ENCODE data around the gene ZNF780A.
"Not testable (repeated sequence)": the region's sequence is repeated elsewhere in the genome, so short reads cannot be mapped to it uniquely, and the experiment has no call there.

Gene ZNF780A

DNA sequence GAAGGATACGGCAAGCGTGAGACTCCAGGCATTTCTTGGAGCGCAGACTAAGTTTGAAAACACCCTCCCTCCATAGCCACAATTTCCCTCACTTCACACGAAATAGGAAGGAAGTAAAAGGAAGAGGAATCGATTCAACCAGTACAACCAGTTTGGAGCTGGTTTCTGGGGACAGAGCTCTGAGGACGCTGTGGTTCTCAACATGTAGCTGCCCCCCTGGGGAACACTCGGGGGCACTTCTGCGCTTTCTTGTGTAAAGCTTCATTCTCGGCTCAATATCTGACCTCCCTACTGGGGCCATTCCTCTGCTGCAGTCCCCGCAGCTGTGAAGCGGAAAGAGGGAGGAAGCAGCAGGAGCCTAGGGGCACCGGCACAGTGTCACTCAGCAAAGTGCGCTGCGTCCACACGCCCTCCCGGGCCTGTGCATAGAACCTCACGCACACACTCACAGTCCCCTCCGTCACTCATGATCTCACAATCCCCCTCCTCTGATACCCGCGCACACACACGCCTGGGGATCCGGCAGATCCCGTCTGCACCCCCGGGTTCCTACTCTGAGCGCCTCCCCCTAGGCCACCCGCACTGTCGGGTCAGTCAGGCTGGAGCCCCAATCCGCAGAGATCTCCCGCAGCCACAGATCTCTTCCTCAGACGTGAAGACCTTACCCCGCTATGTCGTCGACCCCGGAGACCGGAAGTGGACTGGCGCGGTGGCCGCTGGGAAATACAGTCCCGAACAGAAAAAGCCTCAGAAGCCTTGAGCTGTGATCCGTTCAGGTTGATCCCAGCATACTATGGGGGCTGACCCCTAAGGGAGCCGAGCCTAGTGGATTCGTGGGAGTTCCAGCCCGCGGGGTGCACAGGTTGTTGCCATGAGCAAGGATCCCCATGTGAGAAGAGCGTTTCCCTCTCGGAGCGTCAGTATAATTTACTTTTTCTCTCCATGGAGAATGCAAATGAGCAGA lies at the start of gene ZNF780A:
Gene ZNF780A (minus strand): TSS at position 703 of the 964 bp plus-strand sequence. CDS start 6,190 bp downstream, outside the sequence.
- peak; percentile 29 to 47 for DNase-seq (ENCODE audit: low spot score in 2 of 2)
- H3K9me3 Mint-ChIP-seq: peaks cover 3% of the 10 kb centered on the region

DNA sequence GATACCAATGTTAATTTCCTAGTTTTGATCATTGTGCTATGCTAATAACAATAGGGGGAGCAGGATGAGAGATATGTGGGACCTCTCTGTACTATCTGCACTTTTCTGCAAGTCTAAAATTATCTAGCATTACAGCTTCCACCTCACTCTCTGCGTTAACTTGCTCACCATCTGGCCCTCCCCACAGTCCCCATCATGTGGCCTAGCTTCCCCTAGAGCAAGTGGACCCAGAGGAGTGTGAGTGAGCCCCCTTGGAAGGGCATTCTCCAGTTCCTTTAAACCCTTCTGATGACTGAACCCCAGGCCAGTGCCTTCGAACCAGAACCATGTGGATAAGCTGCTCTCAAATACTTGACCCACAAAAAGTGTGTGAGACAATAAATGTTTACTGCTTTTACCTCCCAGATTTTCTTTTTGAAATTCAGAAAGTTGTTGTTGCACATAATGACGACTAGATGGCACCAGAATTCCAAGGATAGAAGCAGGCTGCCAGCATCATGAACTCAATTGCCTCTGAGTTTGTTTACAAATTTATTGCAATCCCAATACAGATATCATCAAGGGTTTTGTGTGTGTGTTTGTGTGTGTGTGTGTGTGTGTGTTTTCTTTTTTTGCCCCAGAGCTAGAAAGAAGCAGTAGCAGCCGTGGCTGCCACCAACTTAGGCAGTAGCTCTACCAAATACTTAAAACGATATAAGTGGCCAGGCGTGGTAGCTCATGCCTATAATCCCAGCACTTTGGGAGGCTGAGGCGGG lies 49.0 kb upstream of the ZNF780A start:
- H3K27me3 Mint-ChIP-seq: peaks cover 3% of the 10 kb centered on the region
- H3K4me3 Mint-ChIP-seq: no peak overlapping the region
- peaks cover 11% of the 10 kb centered on the region for H3K4me1 Mint-ChIP-seq
- no peaks in the 10 kb centered on the region for H3K36me3 Mint-ChIP-seq
- H3K9me3 Mint-ChIP-seq: no peaks in the 10 kb centered on the region
- ATAC-seq (ENCODE audit: low read depth) (peak; percentile 35), DNase-seq (ENCODE audit: low spot score in 2 of 2) (peak in 1 of 2 donors; percentile 39)
- no peak overlapping the region for H3K27ac Mint-ChIP-seq

More for the DNA sequence above, at the start of gene ZNF780A:
- H3K27me3 Mint-ChIP-seq: peaks cover 2% of the 10 kb centered on the region
- peak; percentile 79 for ATAC-seq (ENCODE audit: low read depth)
- peaks cover 27% of the 10 kb centered on the region for H3K4me1 Mint-ChIP-seq
- peak within 1 kb of the TSS; percentile 94 for H3K27ac Mint-ChIP-seq
- H3K36me3 Mint-ChIP-seq: peaks cover 15% of the 10 kb centered on the region
- peak within 1 kb of the TSS; percentile 98 for H3K4me3 Mint-ChIP-seq

DNA sequence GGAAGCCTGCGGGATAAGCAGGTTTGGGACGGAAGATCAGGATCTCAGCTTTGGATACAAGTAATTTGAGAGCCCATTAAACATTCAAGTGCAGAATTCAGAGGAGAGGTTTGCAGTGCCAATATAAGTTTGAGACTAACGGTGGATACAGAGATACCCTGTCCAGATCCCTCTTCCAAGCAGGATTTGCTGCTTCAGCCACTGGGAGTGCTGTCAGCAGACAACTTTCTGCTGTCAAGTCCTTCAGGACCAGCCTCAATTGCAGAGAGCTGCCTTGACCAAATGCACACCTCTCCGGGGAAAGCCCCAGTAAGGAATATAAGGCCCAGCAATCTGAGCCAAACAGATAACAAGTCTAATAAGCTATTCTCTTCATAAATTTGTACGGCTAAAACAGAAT lies 46.1 kb upstream of the ZNF780A start:
- DNase-seq (ENCODE audit: low spot score in 2 of 2) (no peak), ATAC-seq (ENCODE audit: low read depth) (no peak)
- no peaks in the 10 kb centered on the region for H3K9me3 Mint-ChIP-seq
- no peak overlapping the region for H3K27ac Mint-ChIP-seq
- H3K4me3 Mint-ChIP-seq: no peak overlapping the region
- peaks cover 5% of the 10 kb centered on the region for H3K27me3 Mint-ChIP-seq
- no peaks in the 10 kb centered on the region for H3K36me3 Mint-ChIP-seq
- peaks cover 4% of the 10 kb centered on the region for H3K4me1 Mint-ChIP-seq

DNA sequence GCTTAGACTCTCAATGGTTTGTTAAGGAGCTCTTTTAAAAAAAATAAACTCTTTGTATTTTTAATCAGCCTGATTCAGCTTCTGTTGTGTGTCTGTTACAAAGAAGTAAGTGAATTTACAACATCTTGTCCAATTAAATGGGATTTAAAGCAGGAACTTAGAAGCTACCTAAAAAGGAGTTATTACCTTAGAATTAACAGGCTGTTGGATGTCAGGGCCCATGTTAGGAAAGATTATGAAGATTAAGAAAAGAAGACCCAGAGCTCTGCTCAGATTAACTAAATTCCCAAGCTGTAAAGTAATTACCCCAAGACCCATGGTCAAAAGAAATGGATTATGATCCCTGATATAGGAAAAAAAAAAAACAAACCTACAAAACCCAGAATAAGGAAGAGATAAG lies 44.1 kb upstream of the ZNF780A start:
- Mint-ChIP-seq H3K4me1 (peaks cover 3% of the 10 kb centered on the region), H3K27me3 (peaks cover 5% of the 10 kb centered on the region)

DNA sequence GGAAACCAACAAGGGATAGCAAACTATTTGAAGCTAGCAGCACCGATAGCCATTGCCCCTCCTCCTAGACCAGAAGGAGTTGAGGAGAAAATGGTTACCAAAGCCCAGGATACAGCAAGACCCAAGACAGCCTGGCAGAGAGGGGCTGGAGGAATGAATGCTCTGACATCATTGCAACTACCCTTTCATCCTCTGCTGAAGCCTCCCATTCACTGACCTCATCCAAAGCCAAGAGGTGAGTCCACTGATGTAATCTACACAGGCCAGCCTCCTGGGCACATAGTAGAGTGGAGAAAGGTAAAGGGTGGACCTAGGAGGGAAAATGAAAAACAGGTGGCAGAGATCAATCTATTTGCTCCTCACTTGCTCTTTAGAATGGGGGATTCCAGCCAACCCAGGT lies 42.7 kb upstream of the ZNF780A start:
- no peak overlapping the region for H3K27ac Mint-ChIP-seq
- H3K36me3 Mint-ChIP-seq: no peaks in the 10 kb centered on the region
- peaks cover 3% of the 10 kb centered on the region for H3K9me3 Mint-ChIP-seq
- H3K4me3 Mint-ChIP-seq: no peak overlapping the region
- ATAC-seq (ENCODE audit: low read depth) (no peak), DNase-seq (ENCODE audit: low spot score in 2 of 2) (no peak)
- peaks cover 7% of the 10 kb centered on the region for H3K27me3 Mint-ChIP-seq
- H3K4me1 Mint-ChIP-seq: no peaks in the 10 kb centered on the region

More for the DNA sequence above, 44.1 kb upstream of the ZNF780A start:
- no peak overlapping the region for H3K27ac Mint-ChIP-seq
- no peak overlapping the region for H3K4me3 Mint-ChIP-seq
- H3K9me3 Mint-ChIP-seq: no peaks in the 10 kb centered on the region
- no peak for DNase-seq (ENCODE audit: low spot score in 2 of 2)
- no peaks in the 10 kb centered on the region for H3K36me3 Mint-ChIP-seq
- ATAC-seq (ENCODE audit: low read depth): no peak

DNA sequence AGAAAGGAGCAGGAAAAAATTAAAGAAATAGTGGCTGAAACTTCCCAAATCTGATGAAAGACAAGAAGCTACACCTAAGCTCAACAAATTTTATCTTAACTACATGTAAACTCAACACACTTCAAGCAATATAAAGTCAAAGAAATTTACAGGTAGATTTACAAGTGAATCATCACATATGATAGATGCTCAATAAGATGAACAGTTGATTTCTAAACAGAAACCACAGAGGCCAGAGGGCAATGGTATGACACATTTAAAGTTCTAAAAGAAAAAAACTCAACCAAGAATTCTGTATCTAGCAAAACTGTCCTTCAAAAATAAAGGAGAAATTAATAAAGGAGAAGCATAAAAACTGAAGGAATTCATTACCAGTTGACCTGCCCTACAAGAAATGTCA lies 39.3 kb upstream of the ZNF780A start:
- H3K4me3 Mint-ChIP-seq: no peak overlapping the region
- no peak overlapping the region for H3K27ac Mint-ChIP-seq
- no peaks in the 10 kb centered on the region for H3K36me3 Mint-ChIP-seq
- peaks cover 3% of the 10 kb centered on the region for H3K9me3 Mint-ChIP-seq
- ATAC-seq (ENCODE audit: low read depth) (no peak), DNase-seq (ENCODE audit: low spot score in 2 of 2) (no peak)
- peaks cover 12% of the 10 kb centered on the region for H3K27me3 Mint-ChIP-seq
- no peaks in the 10 kb centered on the region for H3K4me1 Mint-ChIP-seq

DNA sequence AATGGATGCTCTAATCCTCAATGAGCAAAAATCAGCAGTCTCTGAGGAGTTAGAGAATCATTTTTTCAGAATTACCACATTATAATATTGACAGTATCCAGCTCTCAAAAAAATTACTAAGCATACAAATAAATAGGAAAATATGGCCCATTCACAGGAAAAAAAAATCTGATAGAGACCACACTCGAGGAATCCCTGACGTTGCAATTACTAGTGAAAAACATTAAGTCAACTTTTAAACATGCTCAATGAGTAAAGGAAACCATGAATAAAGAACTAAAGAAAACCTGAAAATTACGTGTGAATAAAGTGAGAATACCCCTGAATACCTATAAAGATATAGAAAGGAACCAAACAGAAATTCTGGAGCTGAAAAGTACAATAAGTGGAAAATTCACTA lies 38.7 kb upstream of the ZNF780A start:
- H3K4me3 Mint-ChIP-seq: no peak overlapping the region
- DNase-seq (ENCODE audit: low spot score in 2 of 2): no peak
- no peaks in the 10 kb centered on the region for H3K4me1 Mint-ChIP-seq
- peaks cover 16% of the 10 kb centered on the region for H3K27me3 Mint-ChIP-seq
- peaks cover 3% of the 10 kb centered on the region for H3K9me3 Mint-ChIP-seq
- H3K36me3 Mint-ChIP-seq: no peaks in the 10 kb centered on the region
- no peak overlapping the region for H3K27ac Mint-ChIP-seq
- no peak for ATAC-seq (ENCODE audit: low read depth)

DNA sequence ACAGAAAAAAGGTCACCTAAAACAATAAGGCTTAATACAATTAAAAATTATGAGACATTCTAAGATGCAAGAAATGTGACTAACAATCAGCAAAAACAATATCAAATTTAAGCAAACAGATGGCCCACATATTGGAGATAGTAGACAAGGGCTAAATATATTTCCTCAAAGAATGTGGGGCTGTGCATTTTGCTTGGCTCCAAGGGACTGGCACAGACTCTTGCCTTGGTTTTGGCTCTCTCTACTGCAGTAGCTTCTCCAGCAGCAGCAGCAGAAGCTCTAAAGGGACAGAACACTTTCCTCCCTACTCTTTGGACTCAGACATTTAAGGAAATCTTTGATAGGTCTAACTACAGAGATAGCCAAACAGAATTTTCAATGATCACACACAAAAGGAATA lies 38.2 kb upstream of the ZNF780A start:
- Mint-ChIP-seq H3K27me3 (peaks cover 16% of the 10 kb centered on the region), H3K4me3 (no peak overlapping the region), H3K9me3 (peaks cover 3% of the 10 kb centered on the region), H3K27ac (no peak overlapping the region), H3K36me3 (no peaks in the 10 kb centered on the region), H3K4me1 (no peaks in the 10 kb centered on the region)
- ATAC-seq (ENCODE audit: low read depth) (no peak), DNase-seq (ENCODE audit: low spot score in 2 of 2) (no peak)

DNA sequence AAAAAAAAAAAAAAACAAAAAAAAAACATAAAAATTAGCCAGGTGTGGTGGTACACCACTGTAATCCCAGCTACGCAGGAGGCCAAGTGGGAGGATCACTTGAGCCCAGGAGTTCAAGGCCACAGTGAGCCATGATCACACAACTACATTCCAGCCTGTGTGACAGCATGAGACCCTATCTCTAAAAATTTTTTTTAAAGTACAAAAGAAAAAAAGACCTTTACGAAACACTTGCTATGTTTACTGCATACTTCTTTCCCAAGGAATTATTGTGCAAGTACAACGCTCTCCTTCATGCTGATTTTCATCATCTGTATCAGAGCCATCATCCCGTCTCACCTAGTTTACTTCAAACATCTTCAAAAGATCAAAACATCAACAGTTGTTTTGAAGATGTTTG lies 28.6 kb upstream of the ZNF780A start:
- Mint-ChIP-seq H3K9me3 (peaks cover 2% of the 10 kb centered on the region), H3K27ac (no peak overlapping the region), H3K4me1 (no peaks in the 10 kb centered on the region), H3K27me3 (peaks cover 13% of the 10 kb centered on the region), H3K4me3 (no peak overlapping the region), H3K36me3 (peaks cover 2% of the 10 kb centered on the region)
- ATAC-seq (ENCODE audit: low read depth) (no peak), DNase-seq (ENCODE audit: low spot score in 2 of 2) (no peak)

DNA sequence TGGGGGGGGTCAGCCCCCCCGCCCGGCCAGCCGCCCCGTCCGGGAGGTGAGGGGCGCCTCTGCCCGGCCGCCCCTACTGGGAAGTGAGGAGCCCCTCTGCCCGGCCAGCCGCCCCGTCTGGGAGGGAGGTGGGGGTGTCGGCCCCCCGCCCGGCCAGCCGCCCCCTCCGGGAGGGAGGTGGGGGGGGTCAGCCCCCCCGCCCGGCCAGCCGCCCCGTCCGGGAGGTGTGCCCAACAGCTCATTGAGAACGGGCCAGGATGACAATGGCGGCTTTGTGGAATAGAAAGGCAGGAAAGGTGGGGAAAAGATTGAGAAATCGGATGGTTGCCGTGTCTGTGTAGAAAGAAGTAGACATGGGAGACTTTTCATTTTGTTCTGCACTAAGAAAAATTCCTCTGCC lies 27.9 kb upstream of the ZNF780A start:
- peaks cover 13% of the 10 kb centered on the region for H3K27me3 Mint-ChIP-seq
- ATAC-seq (ENCODE audit: low read depth); H3K4me3 Mint-ChIP-seq; H3K27ac Mint-ChIP-seq; DNase-seq (ENCODE audit: low spot score in 2 of 2); H3K36me3 Mint-ChIP-seq; H3K9me3 Mint-ChIP-seq; H3K4me1 Mint-ChIP-seq: not testable (repeated sequence)

DNA sequence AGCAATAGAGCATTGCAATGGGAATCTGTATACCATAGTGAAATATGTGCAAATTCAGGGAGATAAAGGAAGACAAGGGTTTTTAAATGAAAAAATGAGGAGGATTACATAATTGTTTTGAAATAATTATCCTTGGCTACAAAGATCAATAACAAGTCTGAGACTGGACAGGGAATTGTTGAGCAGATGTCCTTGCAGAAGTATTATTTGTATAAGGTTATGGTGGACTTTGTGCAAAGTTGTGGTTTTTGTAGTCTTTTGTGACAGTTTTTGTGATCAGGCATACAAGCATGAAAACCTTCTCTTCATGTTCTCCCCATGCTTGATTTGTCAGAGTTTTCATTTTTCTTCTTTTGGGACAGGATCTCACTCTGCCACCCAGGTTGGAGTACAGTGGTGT lies 25.3 kb upstream of the ZNF780A start:
- Mint-ChIP-seq H3K36me3 (peaks cover 2% of the 10 kb centered on the region), H3K4me3 (no peak overlapping the region), H3K27ac (no peak overlapping the region), H3K4me1 (no peaks in the 10 kb centered on the region), H3K9me3 (peaks cover 7% of the 10 kb centered on the region), H3K27me3 (peaks cover 8% of the 10 kb centered on the region)
- no peak for ATAC-seq (ENCODE audit: low read depth)
- DNase-seq (ENCODE audit: low spot score in 2 of 2): no peak

DNA sequence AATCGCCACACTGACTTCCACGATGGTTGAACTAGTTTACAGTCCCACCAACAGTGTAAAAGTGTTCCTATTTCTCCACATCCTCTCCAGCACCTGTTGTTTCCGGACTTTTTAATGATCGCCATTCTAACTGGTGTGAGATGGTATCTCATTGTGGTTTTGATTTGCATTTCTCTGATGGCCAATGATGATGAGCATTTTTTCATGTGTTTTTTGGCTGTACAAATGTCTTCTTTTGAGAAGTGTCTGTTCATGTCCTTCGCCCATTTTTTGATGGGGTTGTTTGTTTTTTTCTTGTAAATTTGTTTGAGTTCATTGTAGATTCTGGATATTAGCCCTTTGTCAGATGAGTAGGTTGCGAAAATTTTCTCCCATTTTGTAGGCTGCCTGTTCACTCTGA lies 23.4 kb upstream of the ZNF780A start:
- H3K27ac Mint-ChIP-seq; DNase-seq (ENCODE audit: low spot score in 2 of 2); ATAC-seq (ENCODE audit: low read depth); H3K27me3 Mint-ChIP-seq; H3K4me3 Mint-ChIP-seq; H3K36me3 Mint-ChIP-seq; H3K4me1 Mint-ChIP-seq; H3K9me3 Mint-ChIP-seq: not testable (repeated sequence)

DNA sequence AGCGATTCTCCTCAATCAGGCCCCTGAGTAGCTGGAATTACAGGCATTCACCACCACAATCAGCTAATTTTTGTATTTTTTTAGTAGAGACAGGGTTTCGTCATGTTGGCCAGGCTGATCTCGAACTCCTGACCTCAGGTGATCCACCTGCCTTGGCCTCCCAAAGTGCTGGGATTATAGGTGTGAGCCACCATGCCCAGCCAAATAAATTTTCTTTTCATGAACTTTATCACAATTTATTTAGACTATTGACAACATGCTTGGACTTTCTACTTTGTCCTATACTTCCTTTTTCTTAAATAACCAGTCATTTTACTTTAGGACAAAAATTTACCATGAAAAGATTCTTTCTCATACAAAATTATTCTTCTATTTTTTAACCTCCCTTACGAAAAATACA lies 21.5 kb upstream of the ZNF780A start:
- not testable (repeated sequence) for H3K4me3 Mint-ChIP-seq; H3K27me3 Mint-ChIP-seq; H3K9me3 Mint-ChIP-seq; DNase-seq (ENCODE audit: low spot score in 2 of 2); H3K36me3 Mint-ChIP-seq; H3K4me1 Mint-ChIP-seq; H3K27ac Mint-ChIP-seq; ATAC-seq (ENCODE audit: low read depth)

DNA sequence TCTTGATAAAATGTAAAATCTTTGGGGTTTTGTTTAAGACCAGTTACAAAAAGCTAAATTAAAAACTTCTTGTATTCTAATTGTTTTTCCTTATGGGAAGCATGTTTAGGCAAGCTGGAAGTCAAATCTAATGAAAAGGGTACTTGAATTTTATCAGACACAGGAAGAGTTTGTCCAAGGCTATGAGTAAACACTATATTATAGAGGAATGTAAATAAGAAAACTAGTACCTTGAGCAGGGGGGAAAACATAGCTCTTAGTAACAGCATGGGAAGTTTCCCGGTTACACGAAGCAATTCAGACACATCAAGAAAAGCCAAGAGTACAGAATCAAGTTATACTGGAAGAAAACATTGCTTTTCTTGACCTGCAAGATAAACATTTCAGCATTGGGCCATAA lies 19.8 kb upstream of the ZNF780A start:
- Mint-ChIP-seq H3K27me3 (peaks cover 1% of the 10 kb centered on the region), H3K36me3 (no peaks in the 10 kb centered on the region), H3K9me3 (peaks cover 6% of the 10 kb centered on the region), H3K4me1 (no peaks in the 10 kb centered on the region), H3K27ac (no peak overlapping the region), H3K4me3 (no peak overlapping the region)
- ATAC-seq (ENCODE audit: low read depth): no peak
- DNase-seq (ENCODE audit: low spot score in 2 of 2): no peak
